GM18508 (cell line): ENCODE measurements around the gene SULT1A3.
A peak's percentile ranks its signal among the peaks of the same experiment; 100 is the strongest.
"Not testable (repeated sequence)": the region's sequence is repeated elsewhere in the genome, so short reads cannot be mapped to it uniquely, and the experiment has no call there.

Experiments used
- ATAC-seq: cut with Tn5 transposase; IDR thresholded peaks from one replicate; pipeline ENCODE4 v1.9.1; 2021; ENCODE audit warnings: moderate number of reproducible peaks; ENCODE audit not compliant: insufficient read depth, unreplicated experiment

SULT1A3 gene

GRCh38 chr16:30186444-30186781 is 12.6 kb upstream of the SULT1A3 start:
- no peak for ATAC-seq

GRCh38 chr16:30186782-30187555 is 12.1 kb upstream of the SULT1A3 start:
- no peak for ATAC-seq

- ATAC-seq, result no peak
Observed at GRCh38 chr16:30187556-30187865, 11.5 kb upstream of the SULT1A3 start.

GRCh38 chr16:30187971-30188561 is 11.0 kb upstream of the SULT1A3 start:
- ATAC-seq, result no peak

GRCh38 chr16:30191158-30191557 is 7.9 kb upstream of the SULT1A3 start:
- not testable (repeated sequence) for ATAC-seq

GRCh38 chr16:30193098-30193497 is 6.0 kb upstream of the SULT1A3 start:
- ATAC-seq, result not testable (repeated sequence)

GRCh38 chr16:30193615-30194014 is 5.4 kb upstream of the SULT1A3 start, which contains the start of the genes BOLA2B and SLX1A:
BOLA2B (minus strand) TSS chr16:30193666; CDS start chr16:30193595, 71 bp downstream.
SLX1A (plus strand) TSS chr16:30193875; CDS start chr16:30194085, 210 bp downstream.
- ATAC-seq, result peak; percentile 70

GRCh38 chr16:30194172-30194925 is 4.7 kb upstream of the SULT1A3 start:
- peak; percentile 33 for ATAC-seq

GRCh38 chr16:30197001-30197400 is 2.1 kb upstream of the SULT1A3 start:
- ATAC-seq, result not testable (repeated sequence)

GRCh38 chr16:30199608-30200343 is 721 bp downstream of the SULT1A3 start:
- ATAC-seq, result not testable (repeated sequence)

GRCh38 chr16:30205541-30206236 is 6.6 kb downstream of the SULT1A3 start:
- not testable (repeated sequence) for ATAC-seq

- ATAC-seq, result not testable (repeated sequence)
Observed at GRCh38 chr16:30206252-30206651, 7.2 kb downstream of the SULT1A3 start.

GRCh38 chr16:30207063-30207704 is 8.1 kb downstream of the SULT1A3 start:
- not testable (repeated sequence) for ATAC-seq

GRCh38 chr16:30209032-30209431 is 10.0 kb downstream of the SULT1A3 start:
- not testable (repeated sequence) for ATAC-seq

GRCh38 chr16:30211414-30211813 is 12.4 kb downstream of the SULT1A3 start:
- not testable (repeated sequence) for ATAC-seq

- ATAC-seq, result not testable (repeated sequence)
Observed at GRCh38 chr16:30217082-30217481, 18.0 kb downstream of the SULT1A3 start.

- not testable (repeated sequence) for ATAC-seq
Observed at GRCh38 chr16:30248379-30248778, 49.3 kb downstream of the SULT1A3 start, which contains the start of gene NPIPB13. NPIPB13 (minus strand) TSS chr16:30248479; CDS start chr16:30245573, 2,906 bp downstream.
